Measurements from ENCODE around the gene RALGPS2. TPM values are rescaled to one million over a fixed set of nuclear protein-coding genes. Genes with fewer than 3 reads are reported as not detected.

RALGPS2 gene
- total RNA-seq, 1 donor from 2014 or later, result 78.7 TPM

DNA sequence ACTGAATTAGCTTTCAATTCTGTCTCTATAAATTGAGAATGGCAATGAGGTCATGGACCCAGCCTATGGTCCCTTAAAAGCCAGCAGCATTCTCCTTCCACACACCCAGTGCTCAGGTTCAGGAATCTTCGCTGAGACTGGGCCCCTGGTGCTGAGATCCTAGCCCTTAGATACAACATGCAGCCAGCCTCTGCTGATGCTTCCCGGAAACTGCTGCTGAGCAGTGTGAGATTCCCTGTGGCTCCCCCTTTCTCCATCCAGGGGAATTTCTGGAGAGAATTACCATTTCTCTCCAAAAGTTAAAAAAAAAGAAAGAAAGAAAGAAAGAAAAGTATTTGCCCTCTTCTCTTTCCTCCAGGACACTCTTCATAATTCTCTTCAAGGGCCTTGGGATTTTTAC is 31.7 kb upstream of the RALGPS2 start:
- Histone ChIP-seq H3K27ac (no peak overlapping the region), H3K27me3 (no peaks in the 10 kb centered on the region), H4K20me1 (ENCODE audit: low read depth) (no peaks in the 10 kb centered on the region), H3K4me3 (no peak overlapping the region), H3K36me3 (no peaks in the 10 kb centered on the region), H3K9me3 (ENCODE audit: low read depth) (no peaks in the 10 kb centered on the region), H3K4me2 (no peak overlapping the region), H3K4me1 (no peaks in the 10 kb centered on the region), H3K79me2 (ENCODE audit: low read depth) (no peaks in the 10 kb centered on the region), H3F3A (ENCODE audit: low read depth) (no peaks in the 10 kb centered on the region), H2AFZ (replicated peaks) (peak overlapping the region; percentile 68), H3K9ac (no peak overlapping the region)
- DNase-seq (ENCODE audit: low spot score), result peak; percentile 38
- Mint-ChIP-seq H3K4me1 (peaks cover 3% of the 10 kb centered on the region), H3K27me3 (ENCODE audit: insufficient read depth, low read depth) (peaks cover 8% of the 10 kb centered on the region), H3K4me3 (no peak overlapping the region), H3K36me3 (no peaks in the 10 kb centered on the region), H3K27ac (no peak overlapping the region), H3K9me3 (no peaks in the 10 kb centered on the region)
- no peak for TF ChIP-seq EZH2phosphoT487 (IDR thresholded peaks at IDR 0.05)
- TF ChIP-seq, protein P1, sequence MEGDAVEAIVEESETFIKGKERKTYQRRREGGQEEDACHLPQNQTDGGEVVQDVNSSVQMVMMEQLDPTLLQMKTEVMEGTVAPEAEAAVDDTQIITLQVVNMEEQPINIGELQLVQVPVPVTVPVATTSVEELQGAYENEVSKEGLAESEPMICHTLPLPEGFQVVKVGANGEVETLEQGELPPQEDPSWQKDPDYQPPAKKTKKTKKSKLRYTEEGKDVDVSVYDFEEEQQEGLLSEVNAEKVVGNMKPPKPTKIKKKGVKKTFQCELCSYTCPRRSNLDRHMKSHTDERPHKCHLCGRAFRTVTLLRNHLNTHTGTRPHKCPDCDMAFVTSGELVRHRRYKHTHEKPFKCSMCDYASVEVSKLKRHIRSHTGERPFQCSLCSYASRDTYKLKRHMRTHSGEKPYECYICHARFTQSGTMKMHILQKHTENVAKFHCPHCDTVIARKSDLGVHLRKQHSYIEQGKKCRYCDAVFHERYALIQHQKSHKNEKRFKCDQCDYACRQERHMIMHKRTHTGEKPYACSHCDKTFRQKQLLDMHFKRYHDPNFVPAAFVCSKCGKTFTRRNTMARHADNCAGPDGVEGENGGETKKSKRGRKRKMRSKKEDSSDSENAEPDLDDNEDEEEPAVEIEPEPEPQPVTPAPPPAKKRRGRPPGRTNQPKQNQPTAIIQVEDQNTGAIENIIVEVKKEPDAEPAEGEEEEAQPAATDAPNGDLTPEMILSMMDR (IDR thresholded peaks at IDR 0.05), result peak; percentile 34

- H4K20me1 ChIP-seq (ENCODE audit: low read depth), result no peaks in the 10 kb centered on the region
- no peaks in the 10 kb centered on the region for H3K79me2 ChIP-seq (ENCODE audit: low read depth)
- no peaks in the 10 kb centered on the region for H3K36me3 ChIP-seq
- H2AFZ ChIP-seq (replicated peaks), result no peak overlapping the region
- no peaks in the 10 kb centered on the region for H3K4me1 ChIP-seq
- Mint-ChIP-seq H3K36me3 (no peaks in the 10 kb centered on the region), H3K9me3 (no peaks in the 10 kb centered on the region), H3K27me3 (ENCODE audit: insufficient read depth, low read depth) (peaks cover 6% of the 10 kb centered on the region), H3K4me1 (peaks cover 3% of the 10 kb centered on the region), H3K4me3 (no peak overlapping the region), H3K27ac (no peak overlapping the region)
- H3K27ac ChIP-seq, result no peak overlapping the region
- H3K4me2 ChIP-seq, result no peak overlapping the region
- H3K9me3 ChIP-seq (ENCODE audit: low read depth), result no peaks in the 10 kb centered on the region
- DNase-seq (ENCODE audit: low spot score), result peak; percentile 2
- H3K9ac ChIP-seq, result no peak overlapping the region
- no peaks in the 10 kb centered on the region for H3K27me3 ChIP-seq
- H3K4me3 ChIP-seq, result no peak overlapping the region
- no peaks in the 10 kb centered on the region for H3F3A ChIP-seq (ENCODE audit: low read depth)
- TF ChIP-seq, protein P1 (IDR thresholded peaks at IDR 0.05), result no peak
- TF ChIP-seq EZH2phosphoT487 (IDR thresholded peaks at IDR 0.05), result no peak
- TF ChIP-seq EZH2 (IDR thresholded peaks at IDR 0.05), result no peak
These were observed 30.0 kb upstream of the RALGPS2 start for GRCh38 chr1:178694923-178695525.

DNA sequence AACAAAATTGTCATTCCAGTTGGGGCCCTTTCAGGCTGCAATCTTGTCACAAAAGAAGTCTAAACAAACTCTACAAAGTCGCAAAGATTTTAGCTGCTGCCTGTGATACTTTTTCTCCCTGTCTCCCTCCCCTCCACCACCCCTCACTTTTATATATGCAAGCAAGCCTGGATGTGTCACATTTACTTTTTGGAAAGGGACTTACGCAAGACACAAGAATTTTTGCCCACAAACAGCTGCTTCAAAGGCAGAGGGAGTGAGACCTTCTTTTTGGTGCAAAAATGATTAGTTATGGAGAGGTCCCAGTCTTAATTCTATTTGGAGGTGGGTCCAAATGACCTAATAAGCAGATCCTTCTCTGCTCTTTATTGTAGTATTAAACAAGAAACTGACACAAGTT is 22.9 kb upstream of the RALGPS2 start:
- H3F3A ChIP-seq (ENCODE audit: low read depth), result no peaks in the 10 kb centered on the region
- H4K20me1 ChIP-seq (ENCODE audit: low read depth), result no peaks in the 10 kb centered on the region
- H3K79me2 ChIP-seq (ENCODE audit: low read depth), result no peaks in the 10 kb centered on the region
- Mint-ChIP-seq H3K27me3 (ENCODE audit: insufficient read depth, low read depth) (peaks cover 2% of the 10 kb centered on the region), H3K36me3 (no peaks in the 10 kb centered on the region), H3K27ac (no peak overlapping the region), H3K4me3 (no peak overlapping the region), H3K4me1 (peaks cover 11% of the 10 kb centered on the region), H3K9me3 (no peaks in the 10 kb centered on the region)
- H3K4me2 ChIP-seq, result peak overlapping the region; percentile 17
- no peaks in the 10 kb centered on the region for H3K27me3 ChIP-seq
- peaks cover 9% of the 10 kb centered on the region for H3K4me1 ChIP-seq
- H2AFZ ChIP-seq (replicated peaks), result peak overlapping the region; percentile 75
- H3K36me3 ChIP-seq, result no peaks in the 10 kb centered on the region
- TF ChIP-seq, protein P1 (IDR thresholded peaks at IDR 0.05), result no peak
- TF ChIP-seq EZH2 (IDR thresholded peaks at IDR 0.05), result no peak
- no peak for TF ChIP-seq EZH2phosphoT487 (IDR thresholded peaks at IDR 0.05)
- DNase-seq (ENCODE audit: low spot score), result peak; percentile 23
- H3K9me3 ChIP-seq (ENCODE audit: low read depth), result no peaks in the 10 kb centered on the region
- H3K4me3 ChIP-seq, result no peak overlapping the region
- H3K9ac ChIP-seq, result no peak overlapping the region
- no peak overlapping the region for H3K27ac ChIP-seq

Measured in neural progenitor cell (in vitro differentiated cells).